Activated CD8-positive, alpha-beta memory T cell treated with anti-CD3 and anti-CD28 coated beads for 4 hours (primary cell): Measurements from ENCODE around the gene ACYP2.
"Not testable (repeated sequence)": the region's sequence is repeated elsewhere in the genome, so short reads cannot be mapped to it uniquely, and the experiment has no call there.

ENCODE experiments used
- DNase-seq, 2 donors: peaks; one replicate each; pipeline ENCODE4 v3.0.0-alpha.2; 2020; ENCODE audit warnings: low read depth in 2 of 2

The ACYP2 gene

GRCh38 chr2:54099370-54099769 is 16.0 kb upstream of the ACYP2 start:
- DNase-seq, result no peak

GRCh38 chr2:54099829-54100585 is 15.4 kb upstream of the ACYP2 start:
- DNase-seq, result no peak

- no peak for DNase-seq
Measured at GRCh38 chr2:54100772-54101171, 14.6 kb upstream of the ACYP2 start.

GRCh38 chr2:54103454-54104314 is 11.7 kb upstream of the ACYP2 start:
- DNase-seq, result no peak

- DNase-seq, result no peak
Measured at GRCh38 chr2:54106631-54107454, 8.6 kb upstream of the ACYP2 start.

- DNase-seq, result no peak
Measured at GRCh38 chr2:54107455-54107764, 8.0 kb upstream of the ACYP2 start.

- DNase-seq, result no peak
Measured at GRCh38 chr2:54107903-54108615, 7.4 kb upstream of the ACYP2 start.

- no peak for DNase-seq
Measured at GRCh38 chr2:54109848-54110247, 5.6 kb upstream of the ACYP2 start.

- not testable (repeated sequence) for DNase-seq
Measured at GRCh38 chr2:54114479-54114878, 936 bp upstream of the ACYP2 start.

- DNase-seq, result no peak
Measured at GRCh38 chr2:54114936-54115283, 505 bp upstream of the ACYP2 start.

- not testable (repeated sequence) for DNase-seq
Measured at GRCh38 chr2:54116598-54116997, 1.2 kb downstream of the ACYP2 start.

GRCh38 chr2:54120950-54121349 is 5.5 kb downstream of the ACYP2 start:
- no peak for DNase-seq

- DNase-seq, result no peak
Measured at GRCh38 chr2:54122171-54122935, 6.9 kb downstream of the ACYP2 start.

GRCh38 chr2:54122939-54123338 is 7.5 kb downstream of the ACYP2 start:
- no peak for DNase-seq

- not testable (repeated sequence) for DNase-seq
Measured at GRCh38 chr2:54127174-54127573, 11.8 kb downstream of the ACYP2 start.

- no peak for DNase-seq
Measured at GRCh38 chr2:54133056-54133455, 17.6 kb downstream of the ACYP2 start.

- no peak for DNase-seq
Measured at GRCh38 chr2:54139210-54139609, 23.8 kb downstream of the ACYP2 start.

GRCh38 chr2:54143780-54144179 is 28.4 kb downstream of the ACYP2 start:
- no peak for DNase-seq

GRCh38 chr2:54148391-54148790 is 33.0 kb downstream of the ACYP2 start:
- DNase-seq, result no peak

- no peak for DNase-seq
Measured at GRCh38 chr2:54149638-54150441, 34.4 kb downstream of the ACYP2 start.
